Activated CD8-positive, alpha-beta T cell treated with anti-CD3 and anti-CD28 coated beads for 36 hours (primary cell): ENCODE measurements around the gene KLHL29. TPM values are rescaled to one million over a fixed set of nuclear protein-coding genes. Genes with fewer than 3 reads are reported as not detected.

Experiments used
- ATAC-seq: fragments of 200-7000 bp; cut with Tn5 transposase; one replicate; pipeline ENCODE4 v1.10.0; 2021; ENCODE audit warnings: mild to moderate bottlenecking, moderate library complexity
- CTCF ChIA-PET: fragments of 350-600 bp; sonication (Branson Sonifier 250); formaldehyde crosslinking; loops from one replicate; lab custom pipeline; 2021; ENCODE audit warnings: antibody characterized with exemption; lab: Charles Lee
- POLR2A ChIA-PET: fragments of 350-600 bp; sonication (Branson Sonifier 250); formaldehyde crosslinking; loops from one replicate; lab custom pipeline; 2021; ENCODE audit warnings: antibody characterized with exemption; lab: Charles Lee
- DNase-seq: peaks from one replicate; pipeline ENCODE4 v3.0.0-alpha.2; 2020
- H3K27ac Mint-ChIP-seq: one replicate; pipeline ENCODE4 v1.8.0; 2021; ENCODE audit warnings: mild to moderate bottlenecking, mixed read lengths
- H3K27me3 Mint-ChIP-seq: one replicate; pipeline ENCODE4 v1.8.0; 2021; ENCODE audit warnings: mixed read lengths
- H3K36me3 Mint-ChIP-seq: one replicate; pipeline ENCODE4 v1.8.0; 2021; ENCODE audit warnings: low read depth, mixed read lengths
- H3K4me1 Mint-ChIP-seq: one replicate; pipeline ENCODE4 v1.8.0; 2021; ENCODE audit warnings: low read depth, mixed read lengths
- H3K4me3 Mint-ChIP-seq: one replicate; pipeline ENCODE4 v1.8.0; 2021; ENCODE audit warnings: mild to moderate bottlenecking, moderate library complexity, mixed read lengths
- H3K9me3 Mint-ChIP-seq: one replicate; pipeline ENCODE4 v1.8.0; 2021; ENCODE audit warnings: mixed read lengths
- intact Hi-C: fragments of 100-400 bp; cut with micrococcal nuclease; formaldehyde crosslinking; loops from one replicate; pipeline ENCODE4 v1.10.0; 2022
- total RNA-seq, 2 experiments: library from RNA; stranded (reverse); gene quantifications; one replicate each; pipeline ENCODE4 v1.2.3, GENCODE V29; 2021
- TF ChIP-seq, protein P1 (sequence below): fragments of 200-600 bp; IDR thresholded peaks from one replicate; pipeline ENCODE4 v1.8.0; 2022; ENCODE audit warnings: antibody characterized with exemption, mild to moderate bottlenecking

KLHL29 gene
- total RNA-seq, 2 experiments from 2014 or later, result 1.0 to 1.2 TPM

DNA sequence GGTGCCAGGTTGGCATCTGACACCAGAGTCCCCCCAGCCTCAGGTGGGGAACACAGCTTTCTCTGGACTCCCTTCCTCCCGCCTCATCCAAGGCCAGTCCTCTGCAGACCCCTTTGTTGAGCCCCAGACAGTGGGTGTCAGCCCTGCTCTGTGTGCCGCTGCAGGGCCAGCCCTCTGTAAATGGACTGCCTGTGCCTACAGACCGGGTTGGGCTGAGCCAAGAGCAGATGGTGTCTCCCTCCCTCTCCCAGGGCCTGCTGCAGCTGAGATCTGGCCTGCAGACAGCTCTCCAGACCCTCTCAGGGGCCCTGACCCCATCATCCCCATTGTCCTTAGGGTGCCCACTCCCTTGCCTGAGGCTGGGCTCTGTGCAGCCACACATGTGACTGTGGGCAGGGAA lies 160.8 kb downstream of the KLHL29 start:
- POLR2A ChIA-PET, result no interaction called here
- DNase-seq (no peak), ATAC-seq (no peak)
- Mint-ChIP-seq H3K4me3 (no peak overlapping the region), H3K9me3 (no peaks in the 10 kb centered on the region), H3K4me1 (peaks cover 7% of the 10 kb centered on the region), H3K27me3 (no peaks in the 10 kb centered on the region), H3K36me3 (no peaks in the 10 kb centered on the region), H3K27ac (no peak overlapping the region)
- CTCF ChIA-PET, result no interaction called here
- TF ChIP-seq, protein P1, sequence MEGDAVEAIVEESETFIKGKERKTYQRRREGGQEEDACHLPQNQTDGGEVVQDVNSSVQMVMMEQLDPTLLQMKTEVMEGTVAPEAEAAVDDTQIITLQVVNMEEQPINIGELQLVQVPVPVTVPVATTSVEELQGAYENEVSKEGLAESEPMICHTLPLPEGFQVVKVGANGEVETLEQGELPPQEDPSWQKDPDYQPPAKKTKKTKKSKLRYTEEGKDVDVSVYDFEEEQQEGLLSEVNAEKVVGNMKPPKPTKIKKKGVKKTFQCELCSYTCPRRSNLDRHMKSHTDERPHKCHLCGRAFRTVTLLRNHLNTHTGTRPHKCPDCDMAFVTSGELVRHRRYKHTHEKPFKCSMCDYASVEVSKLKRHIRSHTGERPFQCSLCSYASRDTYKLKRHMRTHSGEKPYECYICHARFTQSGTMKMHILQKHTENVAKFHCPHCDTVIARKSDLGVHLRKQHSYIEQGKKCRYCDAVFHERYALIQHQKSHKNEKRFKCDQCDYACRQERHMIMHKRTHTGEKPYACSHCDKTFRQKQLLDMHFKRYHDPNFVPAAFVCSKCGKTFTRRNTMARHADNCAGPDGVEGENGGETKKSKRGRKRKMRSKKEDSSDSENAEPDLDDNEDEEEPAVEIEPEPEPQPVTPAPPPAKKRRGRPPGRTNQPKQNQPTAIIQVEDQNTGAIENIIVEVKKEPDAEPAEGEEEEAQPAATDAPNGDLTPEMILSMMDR, result no peak
- intact Hi-C loops, result no loop called here

DNA sequence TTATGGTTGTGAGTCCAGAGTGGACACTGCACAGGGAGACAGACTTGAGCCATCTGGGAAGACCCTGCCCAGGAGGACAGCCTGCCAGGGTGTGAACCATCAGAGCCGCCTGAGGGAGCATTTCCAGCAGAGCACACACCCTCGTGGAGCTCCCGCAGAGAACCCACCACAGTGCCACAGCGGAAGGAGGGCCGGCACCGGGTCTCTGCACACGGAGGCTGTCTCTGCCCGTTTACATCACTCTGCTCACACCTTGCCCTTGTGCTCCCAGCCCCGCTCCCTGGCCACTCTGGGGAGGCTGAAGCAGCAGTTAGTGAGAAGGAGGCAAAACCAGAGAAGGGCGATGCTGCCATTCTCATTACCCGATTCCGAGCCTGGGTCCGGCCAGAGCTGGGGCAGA lies 161.9 kb downstream of the KLHL29 start:
- ATAC-seq, result no peak
- ChIA-PET CTCF (no interaction called here), POLR2A (interaction anchor here (0.7 kb wide), 1 partner anchor 14 kb away, joined by 3 read pairs; no protein-coding TSS in a partner anchor)
- intact Hi-C loops, result no loop called here
- no peaks in the 10 kb centered on the region for H3K9me3 Mint-ChIP-seq
- DNase-seq, result no peak
- no peak overlapping the region for H3K4me3 Mint-ChIP-seq
- no peak overlapping the region for H3K27ac Mint-ChIP-seq
- H3K36me3 Mint-ChIP-seq, result no peaks in the 10 kb centered on the region
- H3K27me3 Mint-ChIP-seq, result no peaks in the 10 kb centered on the region
- peaks cover 7% of the 10 kb centered on the region for H3K4me1 Mint-ChIP-seq
- TF ChIP-seq, protein P1, result no peak

DNA sequence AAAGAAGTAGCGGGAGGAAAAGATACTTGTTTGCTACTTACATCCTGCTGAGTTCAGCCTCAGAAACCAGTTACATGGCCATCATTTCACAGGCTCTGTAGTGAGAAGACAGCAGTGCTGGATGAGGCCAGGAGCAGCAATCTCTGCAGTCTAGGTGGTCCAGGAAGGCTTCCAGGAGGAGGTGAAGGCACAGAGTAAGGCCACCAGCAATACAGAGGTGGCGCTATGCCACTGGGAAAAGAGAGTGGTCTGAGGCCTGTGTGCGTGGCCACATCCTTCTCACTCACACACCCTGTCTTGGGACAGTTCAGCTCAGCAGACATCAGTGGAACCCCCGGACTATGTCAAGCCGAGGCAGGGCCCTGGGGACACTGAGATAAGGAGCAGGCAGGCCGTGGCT lies 162.7 kb downstream of the KLHL29 start:
- ATAC-seq (no peak), DNase-seq (no peak)
- ChIA-PET POLR2A (interaction anchor here (0.7 kb wide), 1 partner anchor 15 kb away, joined by 3 read pairs; no protein-coding TSS in a partner anchor), CTCF (no interaction called here)
- intact Hi-C loops, result no loop called here
- TF ChIP-seq, protein P1, result no peak
- Mint-ChIP-seq H3K36me3 (no peaks in the 10 kb centered on the region), H3K4me3 (no peak overlapping the region), H3K4me1 (peaks cover 9% of the 10 kb centered on the region), H3K9me3 (no peaks in the 10 kb centered on the region), H3K27ac (no peak overlapping the region), H3K27me3 (no peaks in the 10 kb centered on the region)

DNA sequence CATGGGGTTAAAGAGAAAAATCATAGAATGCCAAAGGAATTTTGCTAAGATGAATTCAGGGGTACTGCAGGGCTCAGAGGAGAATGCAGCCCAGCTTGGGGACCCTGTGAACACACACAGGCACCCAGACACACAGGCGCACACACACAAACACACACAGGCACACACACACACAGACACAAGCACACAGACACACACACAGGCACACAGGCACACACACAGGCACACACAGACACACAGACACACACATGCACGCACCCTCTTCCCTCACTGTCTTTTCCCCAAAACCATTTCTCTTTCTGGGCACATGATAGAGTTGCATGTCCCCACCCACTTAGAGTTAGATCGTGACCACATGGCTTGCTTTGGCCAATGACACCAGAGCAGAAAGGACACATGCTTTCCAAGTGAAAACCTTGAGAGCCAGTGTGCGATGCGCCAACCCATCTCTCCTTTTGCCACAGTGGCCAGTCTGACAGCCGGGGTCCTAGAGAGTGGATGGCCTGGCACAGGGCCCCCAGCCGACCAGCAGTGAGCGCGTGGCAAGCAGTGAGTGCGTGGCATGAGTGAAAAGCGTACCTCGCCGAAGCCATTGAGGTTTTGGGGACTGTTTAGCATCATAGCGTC lies 163.3 kb downstream of the KLHL29 start:
- no peaks in the 10 kb centered on the region for H3K9me3 Mint-ChIP-seq
- ATAC-seq (no peak), DNase-seq (no peak)
- ChIA-PET CTCF (no interaction called here), POLR2A (no interaction called here)
- TF ChIP-seq, protein P1, result no peak
- H3K27ac Mint-ChIP-seq, result no peak overlapping the region
- no peaks in the 10 kb centered on the region for H3K36me3 Mint-ChIP-seq
- intact Hi-C loops, result no loop called here
- peaks cover 9% of the 10 kb centered on the region for H3K4me1 Mint-ChIP-seq
- H3K27me3 Mint-ChIP-seq, result no peaks in the 10 kb centered on the region
- no peak overlapping the region for H3K4me3 Mint-ChIP-seq

DNA sequence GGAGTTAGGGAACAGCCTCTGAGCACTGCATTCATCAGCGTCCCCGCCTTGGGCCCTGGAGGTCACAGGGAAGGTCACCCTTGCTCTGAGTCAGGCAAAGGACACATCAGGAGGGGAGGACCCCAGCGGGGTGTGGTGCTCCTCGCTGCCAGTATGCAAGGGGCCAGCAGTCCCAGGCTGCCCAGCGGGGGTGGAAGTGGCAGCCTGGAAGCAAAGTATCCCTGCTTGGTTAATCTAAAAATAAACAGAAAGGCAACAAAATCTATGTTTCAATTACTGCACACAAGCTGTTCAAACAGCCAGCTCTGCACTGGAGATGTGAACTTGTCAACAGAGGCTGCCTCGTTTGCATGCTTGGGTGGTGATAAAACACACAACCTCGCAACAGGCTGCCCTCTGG lies 164.1 kb downstream of the KLHL29 start:
- H3K9me3 Mint-ChIP-seq, result no peaks in the 10 kb centered on the region
- intact Hi-C loops, result no loop called here

More for the DNA sequence above, 164.1 kb downstream of the KLHL29 start:
- DNase-seq (no peak), ATAC-seq (no peak)
- Mint-ChIP-seq H3K4me3 (no peak overlapping the region), H3K27ac (no peak overlapping the region), H3K27me3 (no peaks in the 10 kb centered on the region), H3K4me1 (peaks cover 9% of the 10 kb centered on the region), H3K36me3 (no peaks in the 10 kb centered on the region)
- CTCF ChIA-PET, result interaction anchor here (1.2 kb wide), 1 partner anchor 18 kb away, joined by 3 read pairs; no protein-coding TSS in a partner anchor
- POLR2A ChIA-PET, result no interaction called here
- TF ChIP-seq, protein P1, result no peak
